GM23338 (cell line): ENCODE data around the gene LYZL2. TPM values are rescaled to one million over a fixed set of nuclear protein-coding genes. Genes with fewer than 3 reads are reported as not detected.
"Not testable (repeated sequence)": the region's sequence is repeated elsewhere in the genome, so short reads cannot be mapped to it uniquely, and the experiment has no call there.

Experiments used
- ATAC-seq: fragments of 200-7000 bp; cut with Tn5 transposase; 3 replicates; pipeline ENCODE4 v1.9.1; 2020
- DNase-seq: peaks from one replicate; pipeline ENCODE4 v3.0.0-alpha.2; 2015; ENCODE audit warnings: low spot score
- H2AFZ ChIP-seq: fragments of 200-600 bp; sonication (generic); 2 replicates; pipeline ENCODE4 v1.8.0; 2016; ENCODE audit warnings: antibody characterized with exemption, mild to moderate bottlenecking, moderate library complexity
- H3F3A ChIP-seq: fragments of 200-600 bp; sonication (generic); replicated peaks from 2 replicates; pipeline ENCODE4 v1.8.0; 2017; ENCODE audit warnings: antibody characterized with exemption, mixed run types, low read depth
- H3K27ac ChIP-seq: fragments of 200-600 bp; sonication (generic); 2 replicates; pipeline ENCODE4 v1.6.1; 2016; ENCODE audit warnings: low read depth
- H3K27me3 ChIP-seq: fragments of 200-600 bp; sonication (generic); 2 replicates; pipeline ENCODE4 v1.8.0; 2016; ENCODE audit warnings: mild to moderate bottlenecking, mixed run types, moderate library complexity; ENCODE audit not compliant: insufficient read depth
- H3K36me3 ChIP-seq: fragments of 200-600 bp; sonication (generic); 2 replicates; pipeline ENCODE4 v1.8.0; 2016; ENCODE audit warnings: mild to moderate bottlenecking; ENCODE audit not compliant: insufficient read depth
- H3K4me1 ChIP-seq: fragments of 200-600 bp; sonication (generic); 2 replicates; pipeline ENCODE4 v1.8.0; 2016; ENCODE audit warnings: mild to moderate bottlenecking, moderate library complexity; ENCODE audit not compliant: insufficient read depth
- H3K4me2 ChIP-seq: fragments of 200-600 bp; sonication (generic); 2 replicates; pipeline ENCODE4 v1.7.1; 2017; ENCODE audit warnings: mixed run types
- H3K4me3 ChIP-seq: fragments of 200-600 bp; sonication (generic); 2 replicates; pipeline ENCODE4 v1.6.1; 2016; ENCODE audit warnings: mixed run types
- H3K79me2 ChIP-seq: fragments of 200-600 bp; sonication (generic); replicated peaks from 2 replicates; pipeline ENCODE4 v1.8.0; 2017; ENCODE audit warnings: mild to moderate bottlenecking; ENCODE audit not compliant: insufficient read depth
- H3K9me2 ChIP-seq: fragments of 200-600 bp; sonication (generic); 2 replicates; pipeline ENCODE4 v1.8.0; 2017; ENCODE audit not compliant: insufficient read depth
- H4K20me1 ChIP-seq: fragments of 200-600 bp; sonication (generic); replicated peaks from 2 replicates; pipeline ENCODE4 v1.8.0; 2017; ENCODE audit warnings: mild to moderate bottlenecking; ENCODE audit not compliant: insufficient read depth
- H3K27ac Mint-ChIP-seq: 2 replicates; pipeline ENCODE4 v1.8.0; 2020; ENCODE audit warnings: inconsistent platforms, mild to moderate bottlenecking, moderate library complexity, mixed read lengths
- H3K27me3 Mint-ChIP-seq: 3 replicates; pipeline ENCODE4 v1.8.0; 2022; ENCODE audit warnings: low read depth, mild to moderate bottlenecking, moderate library complexity, mixed read lengths, inconsistent platforms; ENCODE audit not compliant: insufficient read depth, poor library complexity
- H3K36me3 Mint-ChIP-seq: 3 replicates; pipeline ENCODE4 v1.8.0; 2021; ENCODE audit warnings: low read depth, mild to moderate bottlenecking, inconsistent platforms, moderate library complexity, mixed read lengths
- H3K4me1 Mint-ChIP-seq: 3 replicates; pipeline ENCODE4 v1.8.0; 2020; ENCODE audit warnings: mild to moderate bottlenecking, inconsistent platforms, mixed read lengths
- H3K4me3 Mint-ChIP-seq: 3 replicates; pipeline ENCODE4 v1.8.0; 2021; ENCODE audit warnings: moderate library complexity, mild to moderate bottlenecking, inconsistent platforms, mixed read lengths
- H3K9me3 Mint-ChIP-seq: 3 replicates; pipeline ENCODE4 v1.8.0; 2020; ENCODE audit warnings: moderate library complexity, mild to moderate bottlenecking, inconsistent platforms, mixed read lengths
- CREB1 ChIP-seq: fragments of 250-450 bp; sonication (Bioruptor Pico); IDR thresholded peaks from 2 replicates; pipeline ENCODE4 v1.5.0; 2020; ENCODE audit warnings: low read depth, mild to moderate bottlenecking, moderate library complexity
- EZH2 ChIP-seq: fragments of 200-600 bp; sonication (generic); IDR thresholded peaks from one replicate; pipeline ENCODE4 v1.8.0; 2017; ENCODE audit warnings: antibody characterized with exemption, mild to moderate bottlenecking, low read depth; ENCODE audit not compliant: unreplicated experiment
- EZH2phosphoT487 ChIP-seq: fragments of 200-600 bp; sonication (generic); IDR thresholded peaks from one replicate; pipeline ENCODE4 v1.8.1; 2018; ENCODE audit warnings: antibody characterized with exemption; ENCODE audit not compliant: unreplicated experiment
- JUNB ChIP-seq: IDR thresholded peaks from one replicate; pipeline ENCODE4 v1.6.1; 2016; ENCODE audit warnings: antibody characterized with exemption; ENCODE audit not compliant: unreplicated experiment
- NANOG ChIP-seq: IDR thresholded peaks from 2 replicates; pipeline ENCODE4 v1.6.1; 2016; ENCODE audit warnings: antibody characterized with exemption, borderline replicate concordance
- STAT1 ChIP-seq: IDR thresholded peaks from one replicate; pipeline ENCODE4 v1.6.1; 2016; ENCODE audit warnings: antibody characterized with exemption; ENCODE audit not compliant: unreplicated experiment
- ZNF114 ChIP-seq: fragments of 250-450 bp; sonication (Bioruptor Pico); IDR thresholded peaks from 2 replicates; pipeline ENCODE4 v1.5.0; 2020; ENCODE audit warnings: mild to moderate bottlenecking, moderate library complexity
- ZNF331 ChIP-seq: fragments of 250-450 bp; sonication (Bioruptor Pico); IDR thresholded peaks from 2 replicates; pipeline ENCODE4 v1.5.0; 2020; ENCODE audit warnings: low read depth, mild to moderate bottlenecking, moderate library complexity
- polyA plus RNA-seq: library from polyadenylated mRNA; unstranded; fragments of >200 nt; fragmentation: Nextera tagmentation; extraction: Ambion mirVana; gene quantifications from 2 replicates; pipeline ENCODE4 v1.2.1, GENCODE V29; 2016
- total RNA-seq: library from RNA; depleted of rRNA; stranded (reverse); fragments of >200 nt; shearing (Covaris generic); gene quantifications from 2 replicates; pipeline ENCODE4 v1.2.3, GENCODE V29; 2014
- TF ChIP-seq, protein P1 (sequence below): fragments of 250-450 bp; sonication (Bioruptor Pico); IDR thresholded peaks from 2 replicates; pipeline ENCODE4 v1.5.0; 2020; ENCODE audit warnings: mild to moderate bottlenecking, moderate library complexity
- TF ChIP-seq, protein P2 (sequence below): IDR thresholded peaks from one replicate; pipeline ENCODE4 v1.6.1; 2018; ENCODE audit warnings: antibody characterized with exemption; ENCODE audit not compliant: unreplicated experiment
- TF ChIP-seq, protein P3 (sequence below): IDR thresholded peaks from 2 replicates; pipeline ENCODE4 v1.6.1; 2016; ENCODE audit warnings: antibody characterized with exemption

LYZL2 gene
- total and polyA plus RNA-seq, 2 experiments from 2014 or later: not detected

DNA sequence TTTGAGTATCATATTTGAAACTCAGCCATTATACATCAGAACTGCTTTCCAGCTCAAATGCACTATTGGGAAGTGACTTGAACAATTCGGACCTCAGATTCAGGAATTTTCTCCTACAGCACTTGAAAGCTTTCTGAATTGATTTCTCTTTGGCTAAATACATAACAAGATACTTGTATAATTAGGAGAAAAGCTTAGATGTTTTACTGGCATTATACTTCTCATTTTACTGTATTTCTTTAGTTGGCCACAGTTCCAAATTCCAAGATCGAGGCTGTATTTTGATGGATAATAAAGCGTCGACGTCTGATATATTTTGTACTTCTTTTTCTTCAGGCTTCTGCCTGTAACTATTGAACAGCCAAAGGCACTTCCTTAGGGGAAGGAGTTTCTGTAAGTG is 26.7 kb upstream of the LYZL2 start:
- H4K20me1 ChIP-seq: no peaks in the 10 kb centered on the region
- no peaks in the 10 kb centered on the region for H3F3A ChIP-seq
- H3K36me3 Mint-ChIP-seq: no peaks in the 10 kb centered on the region
- H3K9me2 ChIP-seq: no peaks in the 10 kb centered on the region
- no peak overlapping the region for H2AFZ ChIP-seq
- H3K27ac ChIP-seq: no peak overlapping the region
- no peak overlapping the region for H3K4me2 ChIP-seq
- no peak overlapping the region for H3K4me3 Mint-ChIP-seq
- peaks cover 2% of the 10 kb centered on the region; the same call in 1 of the 3 replicates for H3K4me1 Mint-ChIP-seq
- ATAC-seq: no peak
- H3K4me3 ChIP-seq: no peak overlapping the region
- H3K9me3 Mint-ChIP-seq: no peaks in the 10 kb centered on the region
- H3K79me2 ChIP-seq: no peaks in the 10 kb centered on the region
- no peaks in the 10 kb centered on the region for H3K27me3 ChIP-seq
- H3K4me1 ChIP-seq: 0 out of 2 replicates have a peak, but pooled peaks cover 4% of the 10 kb centered on the region
- H3K27me3 Mint-ChIP-seq: peaks cover 4% of the 10 kb centered on the region
- TF ChIP-seq, protein P1, sequence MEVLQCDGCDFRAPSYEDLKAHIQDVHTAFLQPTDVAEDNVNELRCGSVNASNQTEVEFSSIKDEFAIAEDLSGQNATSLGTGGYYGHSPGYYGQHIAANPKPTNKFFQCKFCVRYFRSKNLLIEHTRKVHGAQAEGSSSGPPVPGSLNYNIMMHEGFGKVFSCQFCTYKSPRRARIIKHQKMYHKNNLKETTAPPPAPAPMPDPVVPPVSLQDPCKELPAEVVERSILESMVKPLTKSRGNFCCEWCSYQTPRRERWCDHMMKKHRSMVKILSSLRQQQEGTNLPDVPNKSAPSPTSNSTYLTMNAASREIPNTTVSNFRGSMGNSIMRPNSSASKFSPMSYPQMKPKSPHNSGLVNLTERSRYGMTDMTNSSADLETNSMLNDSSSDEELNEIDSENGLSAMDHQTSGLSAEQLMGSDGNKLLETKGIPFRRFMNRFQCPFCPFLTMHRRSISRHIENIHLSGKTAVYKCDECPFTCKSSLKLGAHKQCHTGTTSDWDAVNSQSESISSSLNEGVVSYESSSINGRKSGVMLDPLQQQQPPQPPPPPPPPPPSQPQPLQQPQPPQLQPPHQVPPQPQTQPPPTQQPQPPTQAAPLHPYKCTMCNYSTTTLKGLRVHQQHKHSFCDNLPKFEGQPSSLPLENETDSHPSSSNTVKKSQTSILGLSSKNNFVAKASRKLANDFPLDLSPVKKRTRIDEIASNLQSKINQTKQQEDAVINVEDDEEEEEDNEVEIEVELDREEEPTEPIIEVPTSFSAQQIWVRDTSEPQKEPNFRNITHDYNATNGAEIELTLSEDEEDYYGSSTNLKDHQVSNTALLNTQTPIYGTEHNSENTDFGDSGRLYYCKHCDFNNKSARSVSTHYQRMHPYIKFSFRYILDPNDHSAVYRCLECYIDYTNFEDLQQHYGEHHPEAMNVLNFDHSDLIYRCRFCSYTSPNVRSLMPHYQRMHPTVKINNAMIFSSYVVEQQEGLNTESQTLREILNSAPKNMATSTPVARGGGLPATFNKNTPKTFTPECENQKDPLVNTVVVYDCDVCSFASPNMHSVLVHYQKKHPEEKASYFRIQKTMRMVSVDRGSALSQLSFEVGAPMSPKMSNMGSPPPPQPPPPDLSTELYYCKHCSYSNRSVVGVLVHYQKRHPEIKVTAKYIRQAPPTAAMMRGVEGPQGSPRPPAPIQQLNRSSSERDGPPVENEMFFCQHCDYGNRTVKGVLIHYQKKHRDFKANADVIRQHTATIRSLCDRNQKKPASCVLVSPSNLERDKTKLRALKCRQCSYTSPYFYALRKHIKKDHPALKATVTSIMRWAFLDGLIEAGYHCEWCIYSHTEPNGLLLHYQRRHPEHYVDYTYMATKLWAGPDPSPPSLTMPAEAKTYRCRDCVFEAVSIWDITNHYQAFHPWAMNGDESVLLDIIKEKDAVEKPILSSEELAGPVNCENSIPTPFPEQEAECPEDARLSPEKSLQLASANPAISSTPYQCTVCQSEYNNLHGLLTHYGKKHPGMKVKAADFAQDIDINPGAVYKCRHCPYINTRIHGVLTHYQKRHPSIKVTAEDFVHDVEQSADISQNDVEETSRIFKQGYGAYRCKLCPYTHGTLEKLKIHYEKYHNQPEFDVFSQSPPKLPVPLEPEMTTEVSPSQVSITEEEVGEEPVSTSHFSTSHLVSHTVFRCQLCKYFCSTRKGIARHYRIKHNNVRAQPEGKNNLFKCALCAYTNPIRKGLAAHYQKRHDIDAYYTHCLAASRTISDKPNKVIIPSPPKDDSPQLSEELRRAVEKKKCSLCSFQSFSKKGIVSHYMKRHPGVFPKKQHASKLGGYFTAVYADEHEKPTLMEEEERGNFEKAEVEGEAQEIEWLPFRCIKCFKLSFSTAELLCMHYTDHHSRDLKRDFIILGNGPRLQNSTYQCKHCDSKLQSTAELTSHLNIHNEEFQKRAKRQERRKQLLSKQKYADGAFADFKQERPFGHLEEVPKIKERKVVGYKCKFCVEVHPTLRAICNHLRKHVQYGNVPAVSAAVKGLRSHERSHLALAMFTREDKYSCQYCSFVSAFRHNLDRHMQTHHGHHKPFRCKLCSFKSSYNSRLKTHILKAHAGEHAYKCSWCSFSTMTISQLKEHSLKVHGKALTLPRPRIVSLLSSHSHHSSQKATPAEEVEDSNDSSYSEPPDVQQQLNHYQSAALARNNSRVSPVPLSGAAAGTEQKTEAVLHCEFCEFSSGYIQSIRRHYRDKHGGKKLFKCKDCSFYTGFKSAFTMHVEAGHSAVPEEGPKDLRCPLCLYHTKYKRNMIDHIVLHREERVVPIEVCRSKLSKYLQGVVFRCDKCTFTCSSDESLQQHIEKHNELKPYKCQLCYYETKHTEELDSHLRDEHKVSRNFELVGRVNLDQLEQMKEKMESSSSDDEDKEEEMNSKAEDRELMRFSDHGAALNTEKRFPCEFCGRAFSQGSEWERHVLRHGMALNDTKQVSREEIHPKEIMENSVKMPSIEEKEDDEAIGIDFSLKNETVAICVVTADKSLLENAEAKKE: no peak
- TF ChIP-seq EZH2 (no peak), EZH2phosphoT487 (no peak), STAT1 (no peak), JUNB (no peak), ZNF114 (no peak), NANOG (no peak), ZNF331 (CRISPR knock-in tag) (no peak), CREB1 (CRISPR knock-in tag) (no peak)
- TF ChIP-seq, protein P2, sequence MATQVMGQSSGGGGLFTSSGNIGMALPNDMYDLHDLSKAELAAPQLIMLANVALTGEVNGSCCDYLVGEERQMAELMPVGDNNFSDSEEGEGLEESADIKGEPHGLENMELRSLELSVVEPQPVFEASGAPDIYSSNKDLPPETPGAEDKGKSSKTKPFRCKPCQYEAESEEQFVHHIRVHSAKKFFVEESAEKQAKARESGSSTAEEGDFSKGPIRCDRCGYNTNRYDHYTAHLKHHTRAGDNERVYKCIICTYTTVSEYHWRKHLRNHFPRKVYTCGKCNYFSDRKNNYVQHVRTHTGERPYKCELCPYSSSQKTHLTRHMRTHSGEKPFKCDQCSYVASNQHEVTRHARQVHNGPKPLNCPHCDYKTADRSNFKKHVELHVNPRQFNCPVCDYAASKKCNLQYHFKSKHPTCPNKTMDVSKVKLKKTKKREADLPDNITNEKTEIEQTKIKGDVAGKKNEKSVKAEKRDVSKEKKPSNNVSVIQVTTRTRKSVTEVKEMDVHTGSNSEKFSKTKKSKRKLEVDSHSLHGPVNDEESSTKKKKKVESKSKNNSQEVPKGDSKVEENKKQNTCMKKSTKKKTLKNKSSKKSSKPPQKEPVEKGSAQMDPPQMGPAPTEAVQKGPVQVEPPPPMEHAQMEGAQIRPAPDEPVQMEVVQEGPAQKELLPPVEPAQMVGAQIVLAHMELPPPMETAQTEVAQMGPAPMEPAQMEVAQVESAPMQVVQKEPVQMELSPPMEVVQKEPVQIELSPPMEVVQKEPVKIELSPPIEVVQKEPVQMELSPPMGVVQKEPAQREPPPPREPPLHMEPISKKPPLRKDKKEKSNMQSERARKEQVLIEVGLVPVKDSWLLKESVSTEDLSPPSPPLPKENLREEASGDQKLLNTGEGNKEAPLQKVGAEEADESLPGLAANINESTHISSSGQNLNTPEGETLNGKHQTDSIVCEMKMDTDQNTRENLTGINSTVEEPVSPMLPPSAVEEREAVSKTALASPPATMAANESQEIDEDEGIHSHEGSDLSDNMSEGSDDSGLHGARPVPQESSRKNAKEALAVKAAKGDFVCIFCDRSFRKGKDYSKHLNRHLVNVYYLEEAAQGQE: no peak
- TF ChIP-seq, protein P3, sequence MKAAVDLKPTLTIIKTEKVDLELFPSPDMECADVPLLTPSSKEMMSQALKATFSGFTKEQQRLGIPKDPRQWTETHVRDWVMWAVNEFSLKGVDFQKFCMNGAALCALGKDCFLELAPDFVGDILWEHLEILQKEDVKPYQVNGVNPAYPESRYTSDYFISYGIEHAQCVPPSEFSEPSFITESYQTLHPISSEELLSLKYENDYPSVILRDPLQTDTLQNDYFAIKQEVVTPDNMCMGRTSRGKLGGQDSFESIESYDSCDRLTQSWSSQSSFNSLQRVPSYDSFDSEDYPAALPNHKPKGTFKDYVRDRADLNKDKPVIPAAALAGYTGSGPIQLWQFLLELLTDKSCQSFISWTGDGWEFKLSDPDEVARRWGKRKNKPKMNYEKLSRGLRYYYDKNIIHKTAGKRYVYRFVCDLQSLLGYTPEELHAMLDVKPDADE: no peak
- DNase-seq: no peak
- H3K36me3 ChIP-seq: no peaks in the 10 kb centered on the region
- no peak overlapping the region for H3K27ac Mint-ChIP-seq

DNA sequence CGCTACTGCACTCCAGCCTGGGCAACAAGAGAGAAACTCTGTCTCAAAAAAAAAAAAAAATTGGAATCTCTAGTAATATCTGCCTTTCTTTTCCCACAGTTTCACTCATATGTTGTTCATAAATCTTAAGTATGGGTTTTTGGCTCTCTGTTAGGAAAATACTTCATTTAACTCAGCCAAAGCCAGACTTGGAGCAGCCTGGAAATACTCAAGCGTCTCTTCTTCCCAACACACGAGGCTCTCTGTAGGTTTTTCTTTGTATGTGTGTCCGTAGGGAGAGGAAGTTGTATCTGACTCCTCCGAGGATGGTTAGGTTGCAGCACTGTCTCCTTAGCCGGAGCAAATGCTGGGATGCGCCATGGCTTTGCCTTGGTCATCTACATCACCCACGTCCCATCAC is 25.4 kb upstream of the LYZL2 start:
- not testable (repeated sequence) for H4K20me1 ChIP-seq, H3K27ac Mint-ChIP-seq, H3K79me2 ChIP-seq, H3K4me3 ChIP-seq, H3K4me1 Mint-ChIP-seq, H3K27ac ChIP-seq, H3K9me3 Mint-ChIP-seq, ATAC-seq, DNase-seq, H3K4me3 Mint-ChIP-seq, H3K4me1 ChIP-seq, H3K4me2 ChIP-seq, H3K9me2 ChIP-seq, H3K36me3 Mint-ChIP-seq, H3K36me3 ChIP-seq, H3K27me3 ChIP-seq, H3K27me3 Mint-ChIP-seq, H3F3A ChIP-seq, H2AFZ ChIP-seq
